GM23338 (cell line): ENCODE results near the gene DNAJB13. TPM values are rescaled to one million over a fixed set of nuclear protein-coding genes. Genes with fewer than 3 reads are reported as not detected.

Experiments
- ATAC-seq: fragments of 200-7000 bp; cut with Tn5 transposase; 3 replicates; pipeline ENCODE4 v1.9.1; 2020
- DNase-seq: peaks from one replicate; pipeline ENCODE4 v3.0.0-alpha.2; 2015; ENCODE audit warnings: low spot score
- H2AFZ ChIP-seq: fragments of 200-600 bp; sonication (generic); 2 replicates; pipeline ENCODE4 v1.8.0; 2016; ENCODE audit warnings: antibody characterized with exemption, mild to moderate bottlenecking, moderate library complexity
- H3F3A ChIP-seq: fragments of 200-600 bp; sonication (generic); replicated peaks from 2 replicates; pipeline ENCODE4 v1.8.0; 2017; ENCODE audit warnings: antibody characterized with exemption, mixed run types, low read depth
- H3K27ac ChIP-seq: fragments of 200-600 bp; sonication (generic); 2 replicates; pipeline ENCODE4 v1.6.1; 2016; ENCODE audit warnings: low read depth
- H3K27me3 ChIP-seq: fragments of 200-600 bp; sonication (generic); 2 replicates; pipeline ENCODE4 v1.8.0; 2016; ENCODE audit warnings: mild to moderate bottlenecking, mixed run types, moderate library complexity; ENCODE audit not compliant: insufficient read depth
- H3K36me3 ChIP-seq: fragments of 200-600 bp; sonication (generic); 2 replicates; pipeline ENCODE4 v1.8.0; 2016; ENCODE audit warnings: mild to moderate bottlenecking; ENCODE audit not compliant: insufficient read depth
- H3K4me1 ChIP-seq: fragments of 200-600 bp; sonication (generic); 2 replicates; pipeline ENCODE4 v1.8.0; 2016; ENCODE audit warnings: mild to moderate bottlenecking, moderate library complexity; ENCODE audit not compliant: insufficient read depth
- H3K4me2 ChIP-seq: fragments of 200-600 bp; sonication (generic); 2 replicates; pipeline ENCODE4 v1.7.1; 2017; ENCODE audit warnings: mixed run types
- H3K4me3 ChIP-seq: fragments of 200-600 bp; sonication (generic); 2 replicates; pipeline ENCODE4 v1.6.1; 2016; ENCODE audit warnings: mixed run types
- H3K79me2 ChIP-seq: fragments of 200-600 bp; sonication (generic); replicated peaks from 2 replicates; pipeline ENCODE4 v1.8.0; 2017; ENCODE audit warnings: mild to moderate bottlenecking; ENCODE audit not compliant: insufficient read depth
- H3K9me2 ChIP-seq: fragments of 200-600 bp; sonication (generic); 2 replicates; pipeline ENCODE4 v1.8.0; 2017; ENCODE audit not compliant: insufficient read depth
- H4K20me1 ChIP-seq: fragments of 200-600 bp; sonication (generic); replicated peaks from 2 replicates; pipeline ENCODE4 v1.8.0; 2017; ENCODE audit warnings: mild to moderate bottlenecking; ENCODE audit not compliant: insufficient read depth
- H3K27ac Mint-ChIP-seq: 2 replicates; pipeline ENCODE4 v1.8.0; 2020; ENCODE audit warnings: inconsistent platforms, mild to moderate bottlenecking, moderate library complexity, mixed read lengths
- H3K27me3 Mint-ChIP-seq: 3 replicates; pipeline ENCODE4 v1.8.0; 2022; ENCODE audit warnings: low read depth, mild to moderate bottlenecking, moderate library complexity, mixed read lengths, inconsistent platforms; ENCODE audit not compliant: insufficient read depth, poor library complexity
- H3K36me3 Mint-ChIP-seq: 3 replicates; pipeline ENCODE4 v1.8.0; 2021; ENCODE audit warnings: low read depth, mild to moderate bottlenecking, inconsistent platforms, moderate library complexity, mixed read lengths
- H3K4me1 Mint-ChIP-seq: 3 replicates; pipeline ENCODE4 v1.8.0; 2020; ENCODE audit warnings: mild to moderate bottlenecking, inconsistent platforms, mixed read lengths
- H3K4me3 Mint-ChIP-seq: 3 replicates; pipeline ENCODE4 v1.8.0; 2021; ENCODE audit warnings: moderate library complexity, mild to moderate bottlenecking, inconsistent platforms, mixed read lengths
- H3K9me3 Mint-ChIP-seq: 3 replicates; pipeline ENCODE4 v1.8.0; 2020; ENCODE audit warnings: moderate library complexity, mild to moderate bottlenecking, inconsistent platforms, mixed read lengths
- EZH2phosphoT487 ChIP-seq: fragments of 200-600 bp; sonication (generic); IDR thresholded peaks from one replicate; pipeline ENCODE4 v1.8.1; 2018; ENCODE audit warnings: antibody characterized with exemption; ENCODE audit not compliant: unreplicated experiment
- POLR2AphosphoS5 ChIP-seq: IDR thresholded peaks from 2 replicates; pipeline ENCODE4 v1.6.1; 2016; ENCODE audit warnings: antibody characterized with exemption, low read depth
- REST ChIP-seq: IDR thresholded peaks from one replicate; pipeline ENCODE4 v1.6.1; 2018; ENCODE audit warnings: antibody characterized with exemption; ENCODE audit not compliant: unreplicated experiment
- ZNF331 ChIP-seq: fragments of 250-450 bp; sonication (Bioruptor Pico); IDR thresholded peaks from 2 replicates; pipeline ENCODE4 v1.5.0; 2020; ENCODE audit warnings: low read depth, mild to moderate bottlenecking, moderate library complexity
- polyA plus RNA-seq: library from polyadenylated mRNA; unstranded; fragments of >200 nt; fragmentation: Nextera tagmentation; extraction: Ambion mirVana; gene quantifications from 2 replicates; pipeline ENCODE4 v1.2.1, GENCODE V29; 2016
- total RNA-seq: library from RNA; depleted of rRNA; stranded (reverse); fragments of >200 nt; shearing (Covaris generic); gene quantifications from 2 replicates; pipeline ENCODE4 v1.2.3, GENCODE V29; 2014

The DNAJB13 gene
- total and polyA plus RNA-seq, 2 experiments from 2014 or later = 0.14 to 0.32 TPM

GRCh38 chr11:73982595-73982989 lies 31.8 kb downstream of the DNAJB13 start, which contains the start of gene UCP2:
Gene UCP2 (minus strand): TSS chr11:73982843. CDS start chr11:73978378, 4,465 bp downstream.
- H3K9me2 ChIP-seq = no peaks in the 10 kb centered on the region
- peaks cover 32% of the 10 kb centered on the region for H3K4me1 ChIP-seq
- H3K4me1 Mint-ChIP-seq = peaks cover 33% of the 10 kb centered on the region
- peak within 1 kb of the TSS; percentile 98 for H3K27ac Mint-ChIP-seq
- peaks cover 20% of the 10 kb centered on the region for H3K27me3 Mint-ChIP-seq
- no peak for TF ChIP-seq REST
- no peak for TF ChIP-seq ZNF331 (CRISPR knock-in tag)
- peak; percentile 74; the same call in 1 of the 2 replicates for TF ChIP-seq POLR2AphosphoS5
- H3K36me3 ChIP-seq = peaks cover 11% of the 10 kb centered on the region
- H3K9me3 Mint-ChIP-seq = no peaks in the 10 kb centered on the region; the same call in 1 of the 3 replicates
- H3K4me2 ChIP-seq = peak within 1 kb of the TSS; percentile 100
- peaks cover 44% of the 10 kb centered on the region for H3K36me3 Mint-ChIP-seq
- H3K27ac ChIP-seq = peak within 1 kb of the TSS; percentile 97
- H3K4me3 ChIP-seq = peak within 1 kb of the TSS; percentile 98
- peaks cover 5% of the 10 kb centered on the region; the same call in 1 of the 2 replicates for H3F3A ChIP-seq
- peak within 1 kb of the TSS; percentile 94 for H3K4me3 Mint-ChIP-seq
- H4K20me1 ChIP-seq = peaks cover 13% of the 10 kb centered on the region
- DNase-seq (peak; percentile 84), ATAC-seq (peak; percentile 71)
- no peaks in the 10 kb centered on the region for H3K27me3 ChIP-seq
- peak within 1 kb of the TSS; percentile 95 for H2AFZ ChIP-seq
- peaks cover 14% of the 10 kb centered on the region for H3K79me2 ChIP-seq

DNA sequence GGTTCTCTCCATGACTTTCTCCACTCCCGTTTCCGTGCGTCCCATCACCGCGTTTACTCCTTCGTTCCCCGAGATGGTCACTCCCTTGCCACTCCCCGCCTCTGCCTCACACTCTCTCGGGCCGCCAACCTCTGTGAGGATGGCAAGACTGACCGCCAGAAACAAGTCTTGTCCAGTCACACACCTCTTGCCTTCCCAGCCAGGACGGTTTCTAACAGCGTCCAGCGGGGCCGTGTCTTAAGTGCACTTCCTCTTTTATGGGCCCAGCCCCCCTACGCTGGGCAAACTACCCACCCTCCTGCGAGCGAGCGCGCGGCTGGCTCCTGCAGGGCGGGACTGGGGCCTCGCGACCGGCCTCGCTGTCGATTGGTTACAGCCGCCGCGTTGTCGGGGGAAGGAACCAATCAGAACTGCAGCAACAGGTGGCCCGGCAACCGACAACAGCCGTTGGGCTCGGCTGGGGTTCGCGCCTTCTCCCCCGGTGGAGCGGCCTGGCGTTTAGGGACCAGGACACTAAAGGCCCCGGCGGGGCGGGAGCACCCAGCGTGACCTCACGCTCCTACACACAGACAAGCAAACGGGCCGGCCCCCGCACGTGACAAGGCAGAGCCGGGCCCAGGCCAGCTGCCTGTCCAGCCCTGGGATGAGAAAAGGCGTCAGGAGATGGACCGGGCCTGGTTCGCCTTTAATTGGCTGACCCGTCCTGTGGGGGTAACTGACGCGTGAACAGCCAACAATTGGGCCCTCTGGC lies 32.3 kb downstream of the DNAJB13 start:
- H3K4me2 ChIP-seq = peak overlapping the region; percentile 100
- DNase-seq = peak; percentile 96
- peak; percentile 70 for TF ChIP-seq POLR2AphosphoS5
- no peak for TF ChIP-seq EZH2phosphoT487
- peak overlapping the region; percentile 98 for H3K27ac Mint-ChIP-seq
- peaks cover 32% of the 10 kb centered on the region for H3K4me1 ChIP-seq
- H3K36me3 ChIP-seq = peaks cover 5% of the 10 kb centered on the region
- peaks cover 33% of the 10 kb centered on the region for H3K4me1 Mint-ChIP-seq
- H3F3A ChIP-seq = peaks cover 5% of the 10 kb centered on the region; the same call in 1 of the 2 replicates
- H3K9me3 Mint-ChIP-seq = no peaks in the 10 kb centered on the region; the same call in 1 of the 3 replicates
- peak overlapping the region; percentile 95; the same call in 1 of the 2 replicates for H2AFZ ChIP-seq
- no peaks in the 10 kb centered on the region for H3K9me2 ChIP-seq
- H3K36me3 Mint-ChIP-seq = peaks cover 38% of the 10 kb centered on the region
- no peaks in the 10 kb centered on the region for H3K27me3 ChIP-seq
- peak overlapping the region; percentile 94 for H3K4me3 Mint-ChIP-seq
- peak overlapping the region; percentile 97 for H3K27ac ChIP-seq
- peak overlapping the region; percentile 98 for H3K4me3 ChIP-seq
- ATAC-seq = peak; percentile 83
- H4K20me1 ChIP-seq = peaks cover 10% of the 10 kb centered on the region
- peaks cover 14% of the 10 kb centered on the region for H3K79me2 ChIP-seq
- H3K27me3 Mint-ChIP-seq = peaks cover 20% of the 10 kb centered on the region
